HepG2 (cell line): ENCODE data around the gene LOC128125822.

ENCODE experiments used
- GFI1 ChIP-seq: sonication (generic); formaldehyde crosslinking; IDR thresholded peaks from 2 replicates; pipeline ENCODE4 v1.5.0; 2020; ENCODE audit warnings: missing genetic modification reagents, mild to moderate bottlenecking, borderline replicate concordance
- KAT7 ChIP-seq: IDR thresholded peaks from 2 replicates; pipeline ENCODE4 v1.6.1; 2018; ENCODE audit warnings: borderline replicate concordance, missing compliant biosample characterization
- MED1 ChIP-seq: sonication (generic); formaldehyde crosslinking; IDR thresholded peaks from 2 replicates; pipeline ENCODE4 v1.4.0; 2020; ENCODE audit warnings: missing genetic modification reagents
- NCOA5 ChIP-seq: sonication (generic); formaldehyde crosslinking; IDR thresholded peaks from 2 replicates; pipeline ENCODE4 v1.4.0; 2020; ENCODE audit warnings: missing genetic modification reagents
- NR2F6 ChIP-seq, 2 experiments: IDR thresholded peaks; 2 replicates each; pipeline ENCODE4 v1.6.1; 2016; ENCODE audit warnings: antibody characterized with exemption in 1 of 2, mild to moderate bottlenecking in 1 of 2
- RARA ChIP-seq: IDR thresholded peaks from 2 replicates; pipeline ENCODE4 v1.6.1; 2016; ENCODE audit warnings: missing genetic modification reagents, missing compliant biosample characterization
- SMARCC2 ChIP-seq: fragments of 450-650 bp; IDR thresholded peaks from 2 replicates; pipeline ENCODE4 v1.6.1; 2017; ENCODE audit warnings: antibody characterized with exemption, mild to moderate bottlenecking
- SMARCE1 ChIP-seq: fragments of 450-650 bp; IDR thresholded peaks from 2 replicates; pipeline ENCODE4 v1.6.1; 2017; ENCODE audit warnings: borderline replicate concordance
- SOX5 ChIP-seq: IDR thresholded peaks from 2 replicates; pipeline ENCODE4 v1.6.1; 2016; ENCODE audit warnings: borderline replicate concordance
- SPEN ChIP-seq: sonication (generic); formaldehyde crosslinking; IDR thresholded peaks from 2 replicates; pipeline ENCODE4 v1.5.1; 2020; ENCODE audit warnings: low read depth, mild to moderate bottlenecking, missing genetic modification reagents
- SSRP1 ChIP-seq: IDR thresholded peaks from 2 replicates; pipeline ENCODE4 v1.6.1; 2016; ENCODE audit warnings: control low read depth
- TBL1XR1 ChIP-seq: fragments of 150-350 bp; IDR thresholded peaks from 2 replicates; pipeline ENCODE4 v1.6.1; 2014; ENCODE audit warnings: borderline replicate concordance, low read length; ENCODE audit not compliant: partially characterized antibody
- ZBED4 ChIP-seq: sonication (generic); formaldehyde crosslinking; IDR thresholded peaks from 2 replicates; pipeline ENCODE4 v1.4.0; 2020; ENCODE audit warnings: missing genetic modification reagents, borderline replicate concordance
- ZBTB34 ChIP-seq: sonication (generic); formaldehyde crosslinking; IDR thresholded peaks from 2 replicates; pipeline ENCODE4 v1.8.0; 2022; ENCODE audit warnings: mild to moderate bottlenecking, missing genetic modification reagents
- ZFYVE20 ChIP-seq: sonication (generic); formaldehyde crosslinking; IDR thresholded peaks from 2 replicates; pipeline ENCODE4 v1.8.0; 2023; ENCODE audit warnings: low read depth, mild to moderate bottlenecking, moderate library complexity, missing genetic modification reagents, borderline replicate concordance
- ZNF256 ChIP-seq: sonication (generic); formaldehyde crosslinking; conservative IDR thresholded peaks from 2 replicates; pipeline ENCODE4 v1.4.0; 2020; ENCODE audit warnings: missing genetic modification reagents
- ZNF280D ChIP-seq: sonication (generic); formaldehyde crosslinking; IDR thresholded peaks from 2 replicates; pipeline ENCODE4 v1.5.1; 2020; ENCODE audit warnings: mild to moderate bottlenecking, missing genetic modification reagents
- ZNF510 ChIP-seq: sonication (generic); formaldehyde crosslinking; IDR thresholded peaks from 2 replicates; pipeline ENCODE4 v1.4.0; 2020; ENCODE audit warnings: low read depth, mild to moderate bottlenecking, missing genetic modification reagents
- ZNF670 ChIP-seq: sonication (generic); formaldehyde crosslinking; IDR thresholded peaks from 2 replicates; pipeline ENCODE4 v1.8.0; 2022; ENCODE audit warnings: mild to moderate bottlenecking, missing genetic modification reagents, borderline replicate concordance
- ZNF773 ChIP-seq: sonication (generic); formaldehyde crosslinking; IDR thresholded peaks from 2 replicates; pipeline ENCODE4 v1.4.0; 2020; ENCODE audit warnings: missing genetic modification reagents, borderline replicate concordance
- ZNF777 ChIP-seq: sonication (generic); formaldehyde crosslinking; IDR thresholded peaks from 2 replicates; pipeline ENCODE4 v1.4.0; 2020; ENCODE audit warnings: missing genetic modification reagents
- ZNF788 ChIP-seq: sonication (generic); formaldehyde crosslinking; IDR thresholded peaks from 2 replicates; pipeline ENCODE4 v1.5.0; 2020; ENCODE audit warnings: mild to moderate bottlenecking, missing genetic modification reagents, borderline replicate concordance

The LOC128125822 gene

GRCh38 chr6:63527658-63528514 lies 44.4 kb upstream of the LOC128125822 start (continued):
- TF ChIP-seq ZBED4 (CRISPR knock-in tag) (peak; percentile 59; the same call in 1 of the 2 replicates), ZFYVE20 (CRISPR knock-in tag) (no peak), GFI1 (CRISPR knock-in tag) (peak; percentile 83; the same call in 1 of the 2 replicates), NR2F6 (IDR thresholded peaks at IDR 0.05) (peak; percentile 85), NR2F6 (CRISPR knock-in tag; IDR thresholded peaks at IDR 0.05) (peak; percentile 94), ZNF670 (peak; percentile 54; the same call in 1 of the 2 replicates), ZNF777 (CRISPR knock-in tag) (no peak), KAT7 (peak; percentile 54; the same call in 1 of the 2 replicates), ZNF256 (no peak), SMARCC2 (peak; percentile 77; the same call in 1 of the 2 replicates), ZBTB34 (CRISPR knock-in tag) (peak; percentile 28; the same call in 1 of the 2 replicates), SSRP1 (CRISPR knock-in tag) (peak; percentile 91; the same call in 1 of the 2 replicates), ZNF788 (CRISPR knock-in tag) (peak; percentile 41; the same call in 1 of the 2 replicates), MED1 (peak; percentile 96), SMARCE1 (0 out of 2 replicates have a peak, but pooled peaks have one; percentile 36), NCOA5 (no peak), TBL1XR1 (peak; percentile 58), ZNF773 (CRISPR knock-in tag) (no peak), SPEN (peak; percentile 36; the same call in 1 of the 2 replicates), SOX5 (peak; percentile 94), ZNF510 (CRISPR knock-in tag) (no peak), RARA (CRISPR knock-in tag) (peak; percentile 94), ZNF280D (CRISPR knock-in tag) (0 out of 2 replicates have a peak, but pooled peaks have one; percentile 11)
